ENCODE data around the gene SNCAIP. TPM values are rescaled to one million over a fixed set of nuclear protein-coding genes. Genes with fewer than 3 reads are reported as not detected.

The SNCAIP gene
- total RNA-seq, 1 experiment from 2014 or later, result 3.0 TPM

- H3K14ac ChIP-seq (ENCODE audit: insufficient read depth, low read length), result no peak overlapping the region
- H3K79me2 ChIP-seq (ENCODE audit: insufficient read depth, low read length), result no peaks in the 10 kb centered on the region
- H3T11ph ChIP-seq (ENCODE audit: low read length), result no peak overlapping the region
- no peak overlapping the region for H2BK120ac ChIP-seq (ENCODE audit: low read depth, low read length, poor library complexity, severe bottlenecking)
- no peak overlapping the region for H4K8ac ChIP-seq (replicated peaks; ENCODE audit: insufficient read length, low read depth, low read length)
- no peak overlapping the region for H3K56ac ChIP-seq (ENCODE audit: insufficient read length, low read depth, low read length)
- H3K4ac ChIP-seq (ENCODE audit: low read depth, low read length), result no peak overlapping the region
- no peak overlapping the region for H3K27ac ChIP-seq (ENCODE audit: insufficient read length, low read depth, low read length)
- Mint-ChIP-seq H3K4me1 (peaks cover 0 to 4% of the 10 kb centered on the region in 2 experiments; a peak in 2 of 4 replicates), H3K4me3 (no peak overlapping the region), H3K27me3 (ENCODE audit: low read depth) (no peaks in the 10 kb centered on the region), H3K36me3 (ENCODE audit: insufficient read depth in 1 of 3, low read depth in 3 of 3) (peaks cover 7 to 13% (median 7%) of the 10 kb centered on the region in 3 experiments; a peak in 3 of 7 replicates), H3K9me3 (no peaks in the 10 kb centered on the region), H3K27ac (0 out of 7 replicates have a peak overlapping the region, but pooled peaks of 1 of the 3 experiments have one; percentile 12)
- DNase-seq, result no peak
- no peaks in the 10 kb centered on the region for H3K27me3 ChIP-seq (ENCODE audit: insufficient read depth, low read length)
- H3K4me1 ChIP-seq (ENCODE audit: insufficient read depth, low read length), result no peaks in the 10 kb centered on the region
- H2AFZ ChIP-seq (ENCODE audit: low read length), result no peak overlapping the region
- no peaks in the 10 kb centered on the region for H4K20me1 ChIP-seq (ENCODE audit: control insufficient read depth, insufficient read depth, insufficient read length)
- no peaks in the 10 kb centered on the region for H3K79me1 ChIP-seq (ENCODE audit: insufficient read depth, low read depth, low read length, poor library complexity, severe bottlenecking)
- H4K5ac ChIP-seq (ENCODE audit: insufficient read length, low read depth, low read length), result no peak overlapping the region
- H4K91ac ChIP-seq (ENCODE audit: insufficient read length, low read depth, low read length), result no peak overlapping the region
- H3K23me2 ChIP-seq (ENCODE audit: insufficient read length, low read depth, low read length, poor library complexity, severe bottlenecking), result no peaks in the 10 kb centered on the region
- H2BK20ac ChIP-seq (ENCODE audit: low read depth, low read length, poor library complexity, severe bottlenecking), result no peak overlapping the region
- no peak overlapping the region for H3K9ac ChIP-seq (ENCODE audit: extremely low read depth, insufficient read length, low read length)
- H2AK5ac ChIP-seq (ENCODE audit: insufficient read length, low read length), result no peak overlapping the region
- H2BK12ac ChIP-seq (ENCODE audit: insufficient read length, low read depth, low read length), result no peak overlapping the region
- H3K23ac ChIP-seq (ENCODE audit: insufficient read length, low read depth, low read length), result no peak overlapping the region
- no peak overlapping the region for H3K4me2 ChIP-seq (ENCODE audit: insufficient read depth, insufficient read length, low read length)
- H3K9me3 ChIP-seq (ENCODE audit: control insufficient read depth, low read depth, low read length), result no peaks in the 10 kb centered on the region
- no peak overlapping the region for H3K18ac ChIP-seq (ENCODE audit: insufficient read length, low read depth, low read length)
- no peak overlapping the region for H2BK15ac ChIP-seq (ENCODE audit: low read depth, low read length)
- no peak overlapping the region for H2BK5ac ChIP-seq (ENCODE audit: insufficient read length, low read length)
- TF ChIP-seq CTCF (conservative IDR thresholded peaks at IDR 0.05), result no peak
- WGBS (ENCODE audit: extremely low coverage, insufficient read length, low lambda C conversion rate), result no CpG with 5 or more reads among the region's 3 CpGs
Observed at GRCh38 chr5:122447072-122447471, 135.0 kb downstream of the SNCAIP start.
